Nephron progenitor cell (in vitro differentiated cells): ENCODE results near the gene NUP62.

Source experiments
- DNase-seq: peaks from one replicate; pipeline ENCODE4 v3.0.0; 2021
- H3K27ac Mint-ChIP-seq: 2 replicates; pipeline ENCODE4 v1.8.0; 2021; ENCODE audit warnings: mild to moderate bottlenecking, moderate library complexity, mixed read lengths
- H3K27me3 Mint-ChIP-seq: 2 replicates; pipeline ENCODE4 v1.8.0; 2021; ENCODE audit warnings: mild to moderate bottlenecking, low read depth, mixed read lengths; ENCODE audit not compliant: poor library complexity
- H3K36me3 Mint-ChIP-seq: 2 replicates; pipeline ENCODE4 v1.8.0; 2021; ENCODE audit warnings: low read depth, mixed read lengths
- H3K4me1 Mint-ChIP-seq: 2 replicates; pipeline ENCODE4 v1.8.0; 2021; ENCODE audit warnings: mixed read lengths
- H3K4me3 Mint-ChIP-seq: 2 replicates; pipeline ENCODE4 v1.8.0; 2021; ENCODE audit warnings: mild to moderate bottlenecking, moderate library complexity, mixed read lengths
- H3K9me3 Mint-ChIP-seq: 2 replicates; pipeline ENCODE4 v1.8.0; 2021; ENCODE audit warnings: mild to moderate bottlenecking, moderate library complexity, mixed read lengths
- CTCF ChIP-seq: fragments of 200-600 bp; sonication (generic); IDR thresholded peaks from 2 replicates; pipeline ENCODE4 v1.5.0; 2021; ENCODE audit warnings: antibody characterized with exemption

NUP62 gene

GRCh38 chr19:49857061-49857837 is 72.1 kb downstream of the NUP62 start:
- Mint-ChIP-seq H3K9me3 (no peaks in the 10 kb centered on the region), H3K4me3 (no peak overlapping the region), H3K4me1 (peaks cover 29% of the 10 kb centered on the region), H3K27ac (peak overlapping the region; percentile 25), H3K27me3 (no peaks in the 10 kb centered on the region), H3K36me3 (peaks cover 21% of the 10 kb centered on the region)
- DNase-seq: no peak
- no peak for TF ChIP-seq CTCF
